Mesenchymal stem cell (in vitro differentiated cells and primary cell): ENCODE measurements around the gene WSB2.

Experiments used
- DNase-seq: peaks from one replicate; pipeline ENCODE4 v3.0.0-alpha.2; 2013
- H2AFZ ChIP-seq: one replicate; pipeline ENCODE4 v1.6.1; 2013; ENCODE audit warnings: low read depth, mild to moderate bottlenecking, control low read depth, inconsistent platforms, low read length, moderate library complexity
- H2AK5ac ChIP-seq: 2 replicates; pipeline ENCODE4 v1.6.1; 2013; ENCODE audit warnings: low read length, moderate library complexity, mild to moderate bottlenecking, inconsistent platforms; ENCODE audit not compliant: severe bottlenecking
- H2BK120ac ChIP-seq: one replicate; pipeline ENCODE4 v1.6.1; 2013; ENCODE audit warnings: low read depth, mild to moderate bottlenecking, inconsistent platforms, low read length, moderate library complexity
- H2BK12ac ChIP-seq, 2 experiments: one replicate each; pipeline ENCODE4 v1.6.1; 2013; ENCODE audit warnings: inconsistent platforms in 2 of 2, low read length in 2 of 2, mild to moderate bottlenecking in 2 of 2, moderate library complexity in 2 of 2, control low read depth in 1 of 2
- H2BK15ac ChIP-seq: one replicate; pipeline ENCODE4 v1.6.1; 2013; ENCODE audit warnings: mild to moderate bottlenecking, low read depth, inconsistent platforms; ENCODE audit not compliant: poor library complexity, severe bottlenecking
- H2BK5ac ChIP-seq: 2 replicates; pipeline ENCODE4 v1.6.1; 2013; ENCODE audit warnings: low read depth, mild to moderate bottlenecking, low read length, control low read depth, inconsistent platforms; ENCODE audit not compliant: poor library complexity, severe bottlenecking
- H3K14ac ChIP-seq, 2 experiments: one replicate each; pipeline ENCODE4 v1.6.1; 2013; ENCODE audit warnings: inconsistent platforms in 2 of 2, low read length in 2 of 2, control low read depth in 1 of 2, mild to moderate bottlenecking in 1 of 2, moderate library complexity in 1 of 2
- H3K18ac ChIP-seq, 2 experiments: one replicate each; pipeline ENCODE4 v1.6.1; 2013; ENCODE audit warnings: inconsistent platforms in 2 of 2, low read length in 2 of 2, control low read depth in 1 of 2, low read depth in 1 of 2, mild to moderate bottlenecking in 1 of 2
- H3K23ac ChIP-seq, 2 experiments: one replicate each; pipeline ENCODE4 v1.6.1; 2013; ENCODE audit warnings: inconsistent platforms in 2 of 2, low read length in 2 of 2, mild to moderate bottlenecking in 2 of 2, moderate library complexity in 2 of 2, control low read depth in 1 of 2
- H3K27ac ChIP-seq: 2 replicates; pipeline ENCODE4 v1.5.1; 2013; ENCODE audit warnings: mild to moderate bottlenecking, moderate library complexity, low read length, control low read depth, inconsistent platforms; ENCODE audit not compliant: poor library complexity, severe bottlenecking
- H3K27me3 ChIP-seq, 2 experiments: 2 replicates each; pipeline versions ENCODE4 v1.6.1 to v1.7.0; 2013; ENCODE audit warnings: low read length in 2 of 2, mild to moderate bottlenecking in 2 of 2, moderate library complexity in 2 of 2, control low read depth in 1 of 2, inconsistent platforms in 1 of 2; ENCODE audit not compliant: control insufficient read depth in 1 of 2, insufficient read depth in 1 of 2
- H3K36me3 ChIP-seq, 2 experiments: 2 replicates each; pipeline versions ENCODE4 v1.6.1 to v1.7.0; 2013; ENCODE audit warnings: low read length in 2 of 2, control low read depth in 1 of 2, inconsistent platforms in 1 of 2, low read depth in 1 of 2, mild to moderate bottlenecking in 1 of 2; ENCODE audit not compliant: insufficient read depth in 2 of 2, control insufficient read depth in 1 of 2
- H3K4ac ChIP-seq, 2 experiments: one replicate each; pipeline ENCODE4 v1.6.1; 2013; ENCODE audit warnings: inconsistent platforms in 2 of 2, low read length in 2 of 2, mild to moderate bottlenecking in 2 of 2, moderate library complexity in 2 of 2, control low read depth in 1 of 2, low read depth in 1 of 2
- H3K4me1 ChIP-seq: 2 replicates; pipeline ENCODE4 v1.6.1; 2013; ENCODE audit warnings: low read depth, low read length, control low read depth; ENCODE audit not compliant: control insufficient read depth, insufficient read depth
- H3K4me2 ChIP-seq: 2 replicates; pipeline ENCODE4 v1.6.1; 2013; ENCODE audit warnings: low read length, mild to moderate bottlenecking, inconsistent platforms; ENCODE audit not compliant: poor library complexity, severe bottlenecking
- H3K4me3 ChIP-seq, 2 experiments: 2 replicates each; pipeline versions ENCODE4 v1.5.1 to v1.7.0; 2013; ENCODE audit warnings: low read length in 2 of 2, mild to moderate bottlenecking in 2 of 2, control low read depth in 1 of 2, low read depth in 1 of 2; ENCODE audit not compliant: insufficient read depth in 1 of 2
- H3K79me1 ChIP-seq: replicated peaks from 2 replicates; pipeline ENCODE4 v1.6.1; 2013; ENCODE audit warnings: mild to moderate bottlenecking, control low read depth, low read length, inconsistent platforms; ENCODE audit not compliant: poor library complexity, severe bottlenecking
- H3K9ac ChIP-seq: 2 replicates; pipeline ENCODE4 v1.7.0; 2013; ENCODE audit warnings: mild to moderate bottlenecking, low read length, moderate library complexity
- H3K9me3 ChIP-seq: 2 replicates; pipeline ENCODE4 v1.7.0; 2013; ENCODE audit warnings: mild to moderate bottlenecking, low read length; ENCODE audit not compliant: control insufficient read depth
- H4K8ac ChIP-seq: one replicate; pipeline ENCODE4 v1.6.1; 2013; ENCODE audit warnings: inconsistent platforms, mild to moderate bottlenecking, low read length, moderate library complexity
- H4K91ac ChIP-seq: one replicate; pipeline ENCODE4 v1.6.1; 2013; ENCODE audit warnings: mild to moderate bottlenecking, low read length, inconsistent platforms
- WGBS: methylation state at CpG from one replicate; pipeline ENCODE4 v1.1.7; 2013; ENCODE audit warnings: mixed read lengths; 5-methylcytosine and 5-hydroxymethylcytosine counted together

Gene WSB2

DNA sequence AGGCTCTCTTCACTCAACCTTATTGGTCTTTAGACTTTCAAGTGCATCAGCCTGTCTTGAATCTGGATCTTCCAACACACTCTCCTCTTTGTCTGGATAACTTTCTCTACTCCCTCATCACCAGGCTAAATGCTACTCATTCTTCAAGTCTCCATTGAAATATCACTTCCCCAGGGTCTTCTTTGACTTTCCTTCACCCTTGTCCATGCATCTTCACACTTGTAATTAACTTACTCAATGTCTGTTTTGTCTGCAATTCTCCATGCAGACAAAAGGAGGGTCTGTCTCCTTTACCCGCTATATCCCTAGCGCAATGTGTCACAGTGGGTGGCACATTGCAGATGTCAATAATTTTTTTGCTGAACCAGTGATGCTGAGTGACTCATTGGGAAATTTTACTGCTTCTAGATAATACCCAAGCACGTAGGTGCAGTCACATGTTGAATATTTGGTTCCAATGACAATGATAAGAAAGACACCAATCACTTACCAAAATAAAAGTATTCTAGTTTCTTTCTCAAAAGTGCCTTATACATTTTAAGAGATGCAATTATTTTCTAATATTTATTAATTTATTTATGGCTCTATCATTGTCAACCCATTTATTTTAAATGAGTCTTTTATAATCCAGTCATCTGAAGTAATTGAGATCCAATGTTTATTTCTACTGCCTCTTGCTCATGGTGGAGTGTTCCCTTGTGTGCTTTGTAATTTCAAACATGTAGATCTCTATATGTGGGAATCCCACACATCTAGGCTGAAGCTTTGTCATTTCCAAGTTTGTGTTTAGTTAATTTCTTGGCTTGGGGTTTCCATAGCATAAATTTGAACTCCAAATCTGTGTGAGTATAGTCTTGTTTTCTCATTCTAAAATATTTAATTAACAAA is 66.2 kb downstream of the WSB2 start:
- no peaks in the 10 kb centered on the region for H3K27me3 ChIP-seq
- H2BK12ac ChIP-seq, result no peak overlapping the region
- H3K9me3 ChIP-seq, result peaks cover 5% of the 10 kb centered on the region
- no peak overlapping the region for H3K14ac ChIP-seq
- H2AFZ ChIP-seq, result no peak overlapping the region
- H3K4me2 ChIP-seq, result no peak overlapping the region
- no peak overlapping the region for H2BK120ac ChIP-seq
- no peak overlapping the region for H3K4me3 ChIP-seq
- H3K9ac ChIP-seq, result no peak overlapping the region
- H3K27ac ChIP-seq, result no peak overlapping the region
- DNase-seq, result no peak
- H3K23ac ChIP-seq, result no peak overlapping the region
- H3K36me3 ChIP-seq, result no peaks in the 10 kb centered on the region
- no peak overlapping the region for H2BK15ac ChIP-seq
- no peak overlapping the region for H2BK5ac ChIP-seq
- no peak overlapping the region for H4K91ac ChIP-seq
- no peaks in the 10 kb centered on the region for H3K79me1 ChIP-seq
- H3K18ac ChIP-seq, result no peak overlapping the region
- no peak overlapping the region for H2AK5ac ChIP-seq
- no peak overlapping the region for H4K8ac ChIP-seq
- no peak overlapping the region for H3K4ac ChIP-seq
- 95% methylated on average over 2 of the region's 3 CpGs for WGBS
- H3K4me1 ChIP-seq, result peaks cover 2% of the 10 kb centered on the region

DNA sequence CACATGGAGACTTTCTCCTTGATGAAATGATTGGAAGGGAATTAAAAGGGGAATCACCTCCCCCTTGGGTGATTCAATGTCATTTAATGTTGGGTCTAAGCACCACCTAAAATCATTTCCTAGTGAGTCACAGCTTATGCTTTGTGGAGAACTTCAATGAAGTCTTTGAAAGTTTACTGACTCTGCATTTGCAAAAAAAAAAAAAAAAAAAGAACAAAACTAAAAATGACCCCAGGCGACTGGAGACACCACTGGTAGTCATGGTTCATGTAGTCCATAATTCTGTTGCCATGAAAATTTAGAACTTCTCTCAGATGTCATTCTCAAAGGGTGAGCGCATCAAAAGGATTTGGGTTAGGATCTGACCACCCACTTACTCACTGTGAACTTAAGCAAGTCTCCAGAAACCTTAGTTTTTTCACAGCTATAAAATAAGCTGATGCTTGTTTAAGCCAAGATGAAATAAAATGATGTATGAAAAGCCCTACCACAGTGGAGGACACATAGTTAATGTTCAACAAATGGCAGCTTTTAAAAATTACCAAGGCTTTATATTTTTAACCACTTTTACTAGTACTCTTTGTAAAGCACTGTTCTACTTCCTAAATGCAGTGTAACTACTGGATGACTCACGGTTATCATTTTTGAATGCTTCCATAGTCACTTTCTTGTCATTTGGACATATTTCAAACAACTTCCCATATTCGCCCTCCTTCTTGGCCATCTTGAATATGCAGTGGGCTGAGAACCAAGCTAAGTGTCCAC is 74.1 kb downstream of the WSB2 start:
- H3K36me3 ChIP-seq, result no peaks in the 10 kb centered on the region
- no peak overlapping the region for H3K18ac ChIP-seq
- peak overlapping the region; percentile 93 for H3K27ac ChIP-seq
- H2BK12ac ChIP-seq, result no peak overlapping the region
- no peak overlapping the region for H4K8ac ChIP-seq
- no peak overlapping the region for H2BK120ac ChIP-seq
- no peaks in the 10 kb centered on the region for H3K79me1 ChIP-seq
- WGBS, result 68% methylated on average over 3 of the region's 4 CpGs
- no peaks in the 10 kb centered on the region for H3K9me3 ChIP-seq
- no peak overlapping the region for H2BK5ac ChIP-seq
- H3K27me3 ChIP-seq, result no peaks in the 10 kb centered on the region
- no peaks in the 10 kb centered on the region for H3K4me1 ChIP-seq
- peak overlapping the region in 1 of 2 experiments; percentile 3 for H3K4me3 ChIP-seq
- H2AFZ ChIP-seq, result no peak overlapping the region
- no peak overlapping the region for H3K14ac ChIP-seq
- DNase-seq, result no peak
- no peak overlapping the region for H2BK15ac ChIP-seq
- no peak overlapping the region for H3K4me2 ChIP-seq
- H2AK5ac ChIP-seq, result no peak overlapping the region
- no peak overlapping the region for H3K23ac ChIP-seq
- H4K91ac ChIP-seq, result no peak overlapping the region
- peak overlapping the region; percentile 72 for H3K9ac ChIP-seq
- H3K4ac ChIP-seq, result no peak overlapping the region

DNA sequence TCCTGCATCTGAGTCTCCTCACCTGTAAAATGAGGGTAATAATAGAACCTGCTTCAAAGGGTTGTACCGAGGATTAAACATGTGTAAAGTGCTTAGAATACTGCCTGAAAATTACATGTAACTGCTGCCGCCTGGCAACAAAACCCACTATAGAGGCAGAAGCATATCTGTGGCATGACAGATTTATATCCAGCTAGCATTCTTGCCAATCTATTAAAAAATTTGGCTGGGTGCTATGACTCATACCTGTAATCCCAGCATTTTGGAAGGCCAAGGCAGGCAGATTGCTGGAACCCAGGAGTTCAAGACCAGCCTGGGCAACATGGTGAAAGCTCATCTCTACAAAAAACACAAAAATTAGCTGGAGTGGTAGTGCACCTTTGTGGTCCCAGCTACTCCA is 75.8 kb downstream of the WSB2 start:
- H2BK5ac ChIP-seq, result no peak overlapping the region
- H4K8ac ChIP-seq, result no peak overlapping the region
- no peaks in the 10 kb centered on the region for H3K36me3 ChIP-seq
- H3K4ac ChIP-seq, result no peak overlapping the region
- H3K14ac ChIP-seq, result no peak overlapping the region
- H2BK15ac ChIP-seq, result no peak overlapping the region
- no peak overlapping the region for H3K9ac ChIP-seq
- H3K18ac ChIP-seq, result no peak overlapping the region
- DNase-seq, result no peak
- H3K4me3 ChIP-seq, result no peak overlapping the region
- no peak overlapping the region for H2BK120ac ChIP-seq
- H2AK5ac ChIP-seq, result no peak overlapping the region
- no peaks in the 10 kb centered on the region for H3K27me3 ChIP-seq
- no peaks in the 10 kb centered on the region for H3K9me3 ChIP-seq
- no peak overlapping the region for H2AFZ ChIP-seq
- 86% methylated on average over 2 of the region's 2 CpGs for WGBS
- H3K4me1 ChIP-seq, result no peaks in the 10 kb centered on the region
- H4K91ac ChIP-seq, result no peak overlapping the region
- H2BK12ac ChIP-seq, result no peak overlapping the region
- H3K27ac ChIP-seq, result no peak overlapping the region
- H3K23ac ChIP-seq, result no peak overlapping the region
- H3K4me2 ChIP-seq, result no peak overlapping the region
- H3K79me1 ChIP-seq, result no peaks in the 10 kb centered on the region
